HepG2 (cell line): ENCODE results near the gene ADAD2. TPM values are rescaled to one million over a fixed set of nuclear protein-coding genes. Genes with fewer than 3 reads are reported as not detected.

Source experiments
- BRF2 ChIP-seq: sonication (generic); formaldehyde crosslinking; IDR thresholded peaks from 2 replicates; pipeline ENCODE4 v1.8.1; 2022; ENCODE audit warnings: mild to moderate bottlenecking, missing genetic modification reagents
- DMTF1 ChIP-seq: sonication (generic); formaldehyde crosslinking; IDR thresholded peaks from 2 replicates; pipeline ENCODE4 v1.4.0; 2020; ENCODE audit warnings: mild to moderate bottlenecking, missing genetic modification reagents
- FOXJ3 ChIP-seq: sonication (generic); formaldehyde crosslinking; IDR thresholded peaks from 2 replicates; pipeline ENCODE4 v1.4.0; 2020; ENCODE audit warnings: missing genetic modification reagents, mild to moderate bottlenecking, borderline replicate concordance
- HIVEP1 ChIP-seq: sonication (generic); formaldehyde crosslinking; IDR thresholded peaks from 2 replicates; pipeline ENCODE4 v1.4.0; 2020; ENCODE audit warnings: mild to moderate bottlenecking, missing genetic modification reagents
- HMG20B ChIP-seq: conservative IDR thresholded peaks from 2 replicates; pipeline ENCODE4 v1.6.1; 2016; ENCODE audit warnings: missing genetic modification reagents, missing compliant biosample characterization
- JDP2 ChIP-seq: sonication (generic); formaldehyde crosslinking; IDR thresholded peaks from 2 replicates; pipeline ENCODE4 v1.8.1; 2022; ENCODE audit warnings: missing genetic modification reagents, borderline replicate concordance
- MED13 ChIP-seq: sonication (generic); formaldehyde crosslinking; IDR thresholded peaks from 2 replicates; pipeline ENCODE4 v1.5.0; 2020; ENCODE audit warnings: missing genetic modification reagents
- MXD1 ChIP-seq: sonication (generic); formaldehyde crosslinking; IDR thresholded peaks from 2 replicates; pipeline ENCODE4 v1.4.0; 2020; ENCODE audit warnings: mild to moderate bottlenecking, missing genetic modification reagents
- MXD4 ChIP-seq: IDR thresholded peaks from 2 replicates; pipeline ENCODE4 v1.6.1; 2016; ENCODE audit warnings: mild to moderate bottlenecking, missing biosample characterization, missing genetic modification reagents
- NCOA2 ChIP-seq: sonication (generic); formaldehyde crosslinking; IDR thresholded peaks from 2 replicates; pipeline ENCODE4 v1.8.0; 2022; ENCODE audit warnings: inconsistent platforms
- PRDM10 ChIP-seq: sonication (generic); formaldehyde crosslinking; IDR thresholded peaks from 2 replicates; pipeline ENCODE4 v1.4.0; 2020; ENCODE audit warnings: low read depth, missing genetic modification reagents
- SNAI1 ChIP-seq: sonication (generic); formaldehyde crosslinking; IDR thresholded peaks from 2 replicates; pipeline ENCODE4 v1.5.0; 2020; ENCODE audit warnings: mild to moderate bottlenecking, missing genetic modification reagents, borderline replicate concordance
- ZBTB20 ChIP-seq: sonication (generic); formaldehyde crosslinking; IDR thresholded peaks from 2 replicates; pipeline ENCODE4 v1.8.1; 2023; ENCODE audit warnings: missing genetic modification reagents, low read depth, mild to moderate bottlenecking, borderline replicate concordance
- ZBTB42 ChIP-seq: sonication (generic); formaldehyde crosslinking; IDR thresholded peaks from 2 replicates; pipeline ENCODE4 v1.5.0; 2020; ENCODE audit warnings: mild to moderate bottlenecking, missing genetic modification reagents
- ZMYM4 ChIP-seq: sonication (generic); formaldehyde crosslinking; IDR thresholded peaks from 2 replicates; pipeline ENCODE4 v1.8.1; 2023; ENCODE audit warnings: mild to moderate bottlenecking, missing genetic modification reagents
- ZNF446 ChIP-seq: sonication (generic); formaldehyde crosslinking; IDR thresholded peaks from 2 replicates; pipeline ENCODE4 v1.5.0; 2020; ENCODE audit warnings: mild to moderate bottlenecking, missing genetic modification reagents
- ZNF644 ChIP-seq: IDR thresholded peaks from 2 replicates; pipeline ENCODE4 v1.6.1; 2016; ENCODE audit warnings: low read depth
- ZNF660 ChIP-seq: sonication (generic); formaldehyde crosslinking; IDR thresholded peaks from 2 replicates; pipeline ENCODE4 v1.5.1; 2020; ENCODE audit warnings: mild to moderate bottlenecking, low read depth, missing genetic modification reagents, borderline replicate concordance
- ZNF691 ChIP-seq: sonication (generic); formaldehyde crosslinking; IDR thresholded peaks from 2 replicates; pipeline ENCODE4 v1.4.0; 2020; ENCODE audit warnings: missing genetic modification reagents, low read depth, mild to moderate bottlenecking, borderline replicate concordance
- ZSCAN12 ChIP-seq: sonication (generic); formaldehyde crosslinking; IDR thresholded peaks from 2 replicates; pipeline ENCODE4 v1.9.0; 2021; ENCODE audit warnings: mild to moderate bottlenecking, missing genetic modification reagents
- ZSCAN22 ChIP-seq: sonication (generic); formaldehyde crosslinking; IDR thresholded peaks from 2 replicates; pipeline ENCODE4 v1.4.0; 2020; ENCODE audit warnings: mild to moderate bottlenecking, missing genetic modification reagents
- ZSCAN31 ChIP-seq: sonication (generic); formaldehyde crosslinking; IDR thresholded peaks from 2 replicates; pipeline ENCODE4 v1.5.0; 2020; ENCODE audit warnings: low read depth, mild to moderate bottlenecking, missing genetic modification reagents
- polyA plus RNA-seq, 8 experiments: library from polyadenylated mRNA; depleted of rRNA in 3 of 8; stranded (reverse) in 7 of 8; unstranded in 1 of 8; fragments of >200 nt; fragmentation: Illumina TruSeq in 4 of 8; extraction: Trizol in 4 of 8; gene quantifications; 2 replicates each; pipeline versions ENCODE4 v1.2.1 to v1.2.3, GENCODE V29; 2011 to 2016; ENCODE audit warnings: low read depth in 4 of 8, missing spikeins in 1 of 8, mixed read lengths in 1 of 8; ENCODE audit not compliant: insufficient read depth in 1 of 8
- total RNA-seq, 5 experiments: library from RNA; depleted of rRNA; stranded (reverse); fragments of >200 nt; fragmentation: Illumina TruSeq; extraction: Trizol; gene quantifications; 2 replicates each; pipeline ENCODE4 v1.2.3, GENCODE V29; 2016; ENCODE audit warnings: low read depth in 1 of 5

The ADAD2 gene
- total and polyA plus RNA-seq, 2 of the 13 experiments (the other 11 are each of a cell fraction or from before 2014, with no cell fraction given), result not detected

- TF ChIP-seq PRDM10 (CRISPR knock-in tag) (no peak), ZBTB20 (CRISPR knock-in tag) (no peak), ZMYM4 (CRISPR knock-in tag) (no peak), JDP2 (CRISPR knock-in tag) (no peak), MXD1 (0 out of 2 replicates have a peak, but pooled peaks have one; percentile 27), ZSCAN12 (CRISPR knock-in tag) (no peak), ZSCAN31 (CRISPR knock-in tag) (no peak), ZNF644 (CRISPR knock-in tag) (no peak), NCOA2 (CRISPR knock-in tag) (no peak), FOXJ3 (no peak), MED13 (CRISPR knock-in tag) (0 out of 2 replicates have a peak, but pooled peaks have one; percentile 6), ZBTB42 (CRISPR knock-in tag) (no peak), BRF2 (CRISPR knock-in tag) (no peak), ZSCAN22 (no peak), DMTF1 (CRISPR knock-in tag) (no peak), MXD4 (no peak), ZNF660 (no peak), HMG20B (CRISPR knock-in tag) (no peak), ZNF446 (CRISPR knock-in tag) (no peak), SNAI1 (no peak), ZNF691 (CRISPR knock-in tag) (no peak), HIVEP1 (CRISPR knock-in tag) (peak; percentile 55; the same call in 1 of the 2 replicates)
Observed at GRCh38 chr16:84144209-84144858, 46.6 kb upstream of the ADAD2 start (continued).
